ENCODE measurements around the gene FBLN1. TPM values are rescaled to one million over a fixed set of nuclear protein-coding genes. Genes with fewer than 3 reads are reported as not detected.

Gene FBLN1
- polyA plus RNA-seq, 3 donors: 0.03 to 0.17 TPM; not detected in 1

DNA sequence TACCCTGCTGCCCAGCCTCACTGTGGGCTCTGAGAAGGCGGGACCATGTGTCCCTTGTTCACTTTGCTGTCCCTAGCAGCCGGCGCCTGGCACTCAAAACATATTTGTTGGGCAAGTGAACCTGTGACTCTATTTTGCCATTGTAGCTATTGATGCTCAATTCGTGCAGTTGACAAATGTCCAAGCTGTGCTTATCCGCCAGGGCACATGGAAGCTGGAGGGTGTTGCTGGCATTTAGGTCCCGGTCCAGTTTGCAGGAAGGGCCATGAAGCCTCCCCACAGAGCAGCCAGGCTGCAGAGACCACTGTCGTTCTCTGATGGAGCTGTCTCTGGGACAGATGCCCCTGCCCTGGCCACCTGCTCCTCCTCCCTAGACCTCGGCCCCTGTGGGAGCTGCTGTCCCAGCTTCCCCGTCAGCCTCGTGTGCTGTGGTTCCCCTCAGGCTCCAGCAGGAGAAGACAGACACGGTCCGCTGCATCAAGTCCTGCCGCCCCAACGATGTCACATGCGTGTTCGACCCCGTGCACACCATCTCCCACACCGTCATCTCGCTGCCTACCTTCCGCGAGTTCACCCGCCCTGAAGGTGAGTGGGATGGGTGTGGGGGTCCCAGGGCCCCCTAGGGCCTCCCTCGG, 71.5 kb downstream of the FBLN1 start:
- no peaks in the 10 kb centered on the region for H3K36me3 Mint-ChIP-seq
- intact Hi-C loops (cut with micrococcal nuclease): loop anchor here in 1 of 2 donors (10.0 kb wide), 1 partner anchor 301 kb away; no protein-coding TSS in a partner anchor

DNA sequence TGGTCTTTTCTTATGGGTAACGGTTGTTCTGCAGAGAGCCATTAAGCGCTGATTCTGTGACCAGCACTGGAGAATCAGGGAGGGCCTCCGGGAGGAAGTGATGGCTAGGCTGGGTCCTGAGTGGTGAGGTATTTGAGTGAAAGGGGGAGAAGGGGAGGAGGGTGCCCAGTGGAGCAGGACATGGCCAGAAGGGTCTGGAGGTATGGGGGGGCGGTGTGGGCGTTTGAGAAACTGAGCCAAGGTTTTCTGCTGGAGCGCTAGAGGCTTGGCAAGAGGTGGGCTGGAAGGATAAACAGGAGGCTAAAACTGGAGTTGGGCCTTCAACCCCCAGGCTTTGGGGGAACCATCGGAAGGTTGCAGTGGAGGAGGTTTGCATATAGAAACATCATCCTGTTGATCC, 72.5 kb downstream of the FBLN1 start:
- H3K9me3 Mint-ChIP-seq: peaks cover 0 to 21% (median 12%) of the 10 kb centered on the region in 7 donors
- no peak overlapping the region for H3K27ac Mint-ChIP-seq
- WGBS (ENCODE audit: insufficient coverage): 95% methylated on average over 7 of the region's 7 CpGs
- H2AFZ ChIP-seq (ENCODE audit: insufficient read depth, low read depth, low read length, poor library complexity, severe bottlenecking): no peak overlapping the region
- H3K36me3 ChIP-seq (replicated peaks in 1 of 2; ENCODE audit: control insufficient read depth in 1 of 2, insufficient read depth in 2 of 2, low read length in 2 of 2): no peaks in the 10 kb centered on the region
- H4K20me1 ChIP-seq (ENCODE audit: insufficient read depth, low read length): no peaks in the 10 kb centered on the region
- peaks cover 10% of the 10 kb centered on the region for H3K4me1 Mint-ChIP-seq
- H3K27ac ChIP-seq (ENCODE audit: low read depth in 1 of 2, low read length in 2 of 2): no peak overlapping the region
- H3K9me3 ChIP-seq (replicated peaks in 1 of 2; ENCODE audit: control insufficient read depth in 1 of 2, insufficient read depth in 1 of 2, low read length in 2 of 2): peaks cover 4 to 8% of the 10 kb centered on the region in 2 donors
- no peak overlapping the region for H3K4me2 ChIP-seq (replicated peaks; ENCODE audit: extremely low read depth, low read length, poor library complexity, severe bottlenecking)
- no peak overlapping the region for H3K4me3 Mint-ChIP-seq
- DNase-seq: no peak
- H3K4me3 ChIP-seq (replicated peaks in 1 of 3; ENCODE audit: low read depth in 2 of 3, low read length in 3 of 3): no peak overlapping the region
- H3K9ac ChIP-seq (ENCODE audit: insufficient read depth, low read length, poor library complexity, severe bottlenecking): no peak overlapping the region
- TF ChIP-seq, protein P1, sequence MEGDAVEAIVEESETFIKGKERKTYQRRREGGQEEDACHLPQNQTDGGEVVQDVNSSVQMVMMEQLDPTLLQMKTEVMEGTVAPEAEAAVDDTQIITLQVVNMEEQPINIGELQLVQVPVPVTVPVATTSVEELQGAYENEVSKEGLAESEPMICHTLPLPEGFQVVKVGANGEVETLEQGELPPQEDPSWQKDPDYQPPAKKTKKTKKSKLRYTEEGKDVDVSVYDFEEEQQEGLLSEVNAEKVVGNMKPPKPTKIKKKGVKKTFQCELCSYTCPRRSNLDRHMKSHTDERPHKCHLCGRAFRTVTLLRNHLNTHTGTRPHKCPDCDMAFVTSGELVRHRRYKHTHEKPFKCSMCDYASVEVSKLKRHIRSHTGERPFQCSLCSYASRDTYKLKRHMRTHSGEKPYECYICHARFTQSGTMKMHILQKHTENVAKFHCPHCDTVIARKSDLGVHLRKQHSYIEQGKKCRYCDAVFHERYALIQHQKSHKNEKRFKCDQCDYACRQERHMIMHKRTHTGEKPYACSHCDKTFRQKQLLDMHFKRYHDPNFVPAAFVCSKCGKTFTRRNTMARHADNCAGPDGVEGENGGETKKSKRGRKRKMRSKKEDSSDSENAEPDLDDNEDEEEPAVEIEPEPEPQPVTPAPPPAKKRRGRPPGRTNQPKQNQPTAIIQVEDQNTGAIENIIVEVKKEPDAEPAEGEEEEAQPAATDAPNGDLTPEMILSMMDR (IDR thresholded peaks at IDR 0.05): no peak
- H3K27me3 ChIP-seq (ENCODE audit: control insufficient read depth in 2 of 2, insufficient read depth in 2 of 2, low read length in 2 of 2): peaks cover 0 to 12% of the 10 kb centered on the region in 2 donors
- intact Hi-C loops (cut with micrococcal nuclease): loop anchor here (5.0 to 10.0 kb wide), 2 partner anchors 72 to 300 kb away; no protein-coding TSS in a partner anchor
- H3K4me1 ChIP-seq (ENCODE audit: control insufficient read depth in 1 of 2, insufficient read depth in 2 of 2, low read length in 2 of 2): peaks cover 0 to 3% of the 10 kb centered on the region in 2 donors
- H3K27me3 Mint-ChIP-seq (ENCODE audit: low read depth in 3 of 3): peaks cover 8 to 34% (median 22%) of the 10 kb centered on the region in 3 donors
- no peaks in the 10 kb centered on the region for H3K79me2 ChIP-seq (ENCODE audit: insufficient read depth, low read length)
- H3K36me3 Mint-ChIP-seq: no peaks in the 10 kb centered on the region

More for the DNA sequence above, 71.5 kb downstream of the FBLN1 start:
- H4K20me1 ChIP-seq (ENCODE audit: insufficient read depth, low read length): no peaks in the 10 kb centered on the region
- H3K27me3 ChIP-seq (ENCODE audit: control insufficient read depth in 2 of 2, insufficient read depth in 2 of 2, low read length in 2 of 2): peaks cover 0 to 12% of the 10 kb centered on the region in 2 donors
- H3K36me3 ChIP-seq (replicated peaks in 1 of 2; ENCODE audit: control insufficient read depth in 1 of 2, insufficient read depth in 2 of 2, low read length in 2 of 2): no peaks in the 10 kb centered on the region
- WGBS (ENCODE audit: insufficient coverage): 84% methylated on average over 17 of the region's 23 CpGs
- DNase-seq: no peak
- H3K4me2 ChIP-seq (replicated peaks; ENCODE audit: extremely low read depth, low read length, poor library complexity, severe bottlenecking): no peak overlapping the region
- no peak overlapping the region for H3K27ac ChIP-seq (ENCODE audit: low read depth in 1 of 2, low read length in 2 of 2)
- Mint-ChIP-seq H3K4me3 (no peak overlapping the region), H3K27me3 (ENCODE audit: low read depth in 3 of 3) (peaks cover 6 to 33% (median 28%) of the 10 kb centered on the region in 3 donors), H3K4me1 (peaks cover 10% of the 10 kb centered on the region), H3K27ac (no peak overlapping the region), H3K9me3 (peaks cover 2 to 30% (median 16%) of the 10 kb centered on the region in 7 donors)
- peaks cover 0 to 3% of the 10 kb centered on the region in 2 donors for H3K4me1 ChIP-seq (ENCODE audit: control insufficient read depth in 1 of 2, insufficient read depth in 2 of 2, low read length in 2 of 2)
- no peak overlapping the region for H2AFZ ChIP-seq (ENCODE audit: insufficient read depth, low read depth, low read length, poor library complexity, severe bottlenecking)
- H3K4me3 ChIP-seq (replicated peaks in 1 of 3; ENCODE audit: low read depth in 2 of 3, low read length in 3 of 3): no peak overlapping the region
- H3K9me3 ChIP-seq (replicated peaks in 1 of 2; ENCODE audit: control insufficient read depth in 1 of 2, insufficient read depth in 1 of 2, low read length in 2 of 2): peaks cover 4 to 8% of the 10 kb centered on the region in 2 donors
- H3K9ac ChIP-seq (ENCODE audit: insufficient read depth, low read length, poor library complexity, severe bottlenecking): no peak overlapping the region
- no peaks in the 10 kb centered on the region for H3K79me2 ChIP-seq (ENCODE audit: insufficient read depth, low read length)
- TF ChIP-seq, protein P1 (IDR thresholded peaks at IDR 0.05): no peak

All from CD14-positive monocyte (primary cell).